Smooth muscle cell (in vitro differentiated cells): ENCODE data around the gene CDKAL1. TPM values are rescaled to one million over a fixed set of nuclear protein-coding genes. Genes with fewer than 3 reads are reported as not detected.

Source experiments
- DNase-seq: peaks from one replicate; lab custom pipeline; 2025; ENCODE audit not compliant: unreplicated experiment; lab: John Stamatoyannopoulos, UW
- H2AFZ ChIP-seq: fragments of 200-600 bp; sonication (generic); 2 replicates; pipeline ENCODE4 v1.6.0; 2016; ENCODE audit warnings: antibody characterized with exemption, low read depth, mild to moderate bottlenecking
- H3F3A ChIP-seq: fragments of 200-600 bp; sonication (generic); 2 replicates; pipeline ENCODE4 v1.6.0; 2017; ENCODE audit warnings: antibody characterized with exemption, low read depth
- H3K27ac ChIP-seq: fragments of 200-600 bp; sonication (generic); 2 replicates; pipeline ENCODE4 v1.5.1; 2016; ENCODE audit warnings: low read depth, mild to moderate bottlenecking
- H3K27me3 ChIP-seq: fragments of 200-600 bp; sonication (generic); 2 replicates; pipeline ENCODE4 v1.6.1; 2016; ENCODE audit warnings: low read depth, mild to moderate bottlenecking
- H3K36me3 ChIP-seq: fragments of 200-600 bp; sonication (generic); 2 replicates; pipeline ENCODE4 v1.5.1; 2016; ENCODE audit warnings: low read depth
- H3K4me1 ChIP-seq: fragments of 200-600 bp; sonication (generic); 2 replicates; pipeline ENCODE4 v1.5.1; 2016; ENCODE audit warnings: low read depth
- H3K4me2 ChIP-seq: fragments of 200-600 bp; sonication (generic); 2 replicates; pipeline ENCODE4 v1.6.0; 2016; ENCODE audit warnings: mild to moderate bottlenecking
- H3K4me3 ChIP-seq: fragments of 200-600 bp; sonication (generic); 2 replicates; pipeline ENCODE4 v1.5.1; 2016; ENCODE audit warnings: mild to moderate bottlenecking
- H3K79me2 ChIP-seq: fragments of 200-600 bp; sonication (generic); 2 replicates; pipeline ENCODE4 v1.6.0; 2016; ENCODE audit warnings: low read depth, mild to moderate bottlenecking
- H3K9ac ChIP-seq: fragments of 200-600 bp; sonication (generic); 2 replicates; pipeline ENCODE4 v1.6.0; 2016; ENCODE audit warnings: low read depth
- H3K9me3 ChIP-seq: fragments of 200-600 bp; sonication (generic); replicated peaks from 2 replicates; pipeline ENCODE4 v1.5.1; 2016; ENCODE audit warnings: low read depth
- H4K20me1 ChIP-seq: fragments of 200-600 bp; sonication (generic); 2 replicates; pipeline ENCODE4 v1.6.0; 2016; ENCODE audit warnings: low read depth
- CTCF ChIP-seq: fragments of 200-600 bp; sonication (generic); IDR thresholded peaks from 2 replicates; pipeline ENCODE4 v1.5.1; 2017; ENCODE audit warnings: borderline replicate concordance, mild to moderate bottlenecking, antibody characterized with exemption; ENCODE audit not compliant: insufficient read depth, poor library complexity, severe bottlenecking
- WGBS: methylation state at CpG from one replicate; pipeline ENCODE4 v1.1.7; 2016; ENCODE audit warnings: low lambda C conversion rate; 5-methylcytosine and 5-hydroxymethylcytosine counted together
- polyA plus RNA-seq: library from polyadenylated mRNA; unstranded; fragments of >200 nt; fragmentation: Nextera tagmentation; extraction: Ambion mirVana; gene quantifications from 2 replicates; pipeline ENCODE4 v1.2.1, GENCODE V29; 2016
- total RNA-seq: library from RNA; depleted of rRNA; stranded (reverse); fragments of >200 nt; gene quantifications from 2 replicates; pipeline ENCODE4 v1.2.3, GENCODE V29; 2014

The CDKAL1 gene
- total and polyA plus RNA-seq, 2 experiments from 2014 or later: 16.5 to 16.6 TPM

GRCh38 chr6:21071780-21072468 is 537.7 kb downstream of the CDKAL1 start:
- 89% methylated on average over 8 of the region's 8 CpGs for WGBS
- Histone ChIP-seq H3K9ac (no peak overlapping the region), H2AFZ (no peak overlapping the region), H3K4me1 (no peaks in the 10 kb centered on the region), H4K20me1 (no peaks in the 10 kb centered on the region), H3K9me3 (peaks cover 5% of the 10 kb centered on the region), H3K36me3 (peaks cover 9% of the 10 kb centered on the region), H3F3A (no peaks in the 10 kb centered on the region), H3K27ac (no peak overlapping the region), H3K4me2 (no peak overlapping the region), H3K79me2 (no peaks in the 10 kb centered on the region), H3K27me3 (no peaks in the 10 kb centered on the region), H3K4me3 (no peak overlapping the region)
- no peak for DNase-seq
- no peak for TF ChIP-seq CTCF

- no peaks in the 10 kb centered on the region for H3F3A ChIP-seq
- H3K27me3 ChIP-seq: no peaks in the 10 kb centered on the region
- no peak overlapping the region for H3K27ac ChIP-seq
- no peak for DNase-seq
- no peak for TF ChIP-seq CTCF
- WGBS: 94% methylated on average over 2 of the region's 2 CpGs
- no peaks in the 10 kb centered on the region for H4K20me1 ChIP-seq
- H3K79me2 ChIP-seq: no peaks in the 10 kb centered on the region
- no peak overlapping the region for H3K9ac ChIP-seq
- no peaks in the 10 kb centered on the region for H3K4me1 ChIP-seq
- no peak overlapping the region for H3K4me2 ChIP-seq
- no peak overlapping the region for H3K4me3 ChIP-seq
- peaks cover 5% of the 10 kb centered on the region for H3K9me3 ChIP-seq
- H2AFZ ChIP-seq: no peak overlapping the region
- peaks cover 9% of the 10 kb centered on the region for H3K36me3 ChIP-seq
Measured at GRCh38 chr6:21073318-21073839, 539.1 kb downstream of the CDKAL1 start.

- Histone ChIP-seq H3F3A (no peaks in the 10 kb centered on the region), H3K9ac (no peak overlapping the region), H3K79me2 (no peaks in the 10 kb centered on the region), H3K4me3 (no peak overlapping the region), H3K9me3 (peaks cover 5% of the 10 kb centered on the region), H3K27me3 (no peaks in the 10 kb centered on the region), H3K36me3 (peaks cover 9% of the 10 kb centered on the region), H3K4me1 (no peaks in the 10 kb centered on the region), H2AFZ (no peak overlapping the region), H3K4me2 (no peak overlapping the region), H3K27ac (no peak overlapping the region), H4K20me1 (no peaks in the 10 kb centered on the region)
- WGBS: 90% methylated on average over 1 of the region's 1 CpG
- no peak for TF ChIP-seq CTCF
- DNase-seq: no peak
Measured at GRCh38 chr6:21074484-21074883, 540.2 kb downstream of the CDKAL1 start.

GRCh38 chr6:21075986-21076385 is 541.7 kb downstream of the CDKAL1 start:
- Histone ChIP-seq H3K4me1 (no peaks in the 10 kb centered on the region), H3K9ac (no peak overlapping the region), H3K9me3 (peaks cover 5% of the 10 kb centered on the region), H3K4me3 (no peak overlapping the region), H3K36me3 (peaks cover 9% of the 10 kb centered on the region), H3F3A (no peaks in the 10 kb centered on the region), H2AFZ (no peak overlapping the region), H3K27ac (no peak overlapping the region), H3K27me3 (no peaks in the 10 kb centered on the region), H4K20me1 (no peaks in the 10 kb centered on the region), H3K4me2 (no peak overlapping the region), H3K79me2 (no peaks in the 10 kb centered on the region)
- no peak for TF ChIP-seq CTCF
- 75% methylated on average over 2 of the region's 2 CpGs for WGBS
- no peak for DNase-seq
